GM19099 (cell line): ENCODE measurements around the gene NOXRED1.

Source experiments
- POLR2A ChIP-seq: IDR thresholded peaks from 3 replicates; pipeline ENCODE4 v1.6.1; 2011; ENCODE audit warnings: low read depth; ENCODE audit not compliant: insufficient read length; ENCODE audit errors: extremely low read depth

Gene NOXRED1

DNA sequence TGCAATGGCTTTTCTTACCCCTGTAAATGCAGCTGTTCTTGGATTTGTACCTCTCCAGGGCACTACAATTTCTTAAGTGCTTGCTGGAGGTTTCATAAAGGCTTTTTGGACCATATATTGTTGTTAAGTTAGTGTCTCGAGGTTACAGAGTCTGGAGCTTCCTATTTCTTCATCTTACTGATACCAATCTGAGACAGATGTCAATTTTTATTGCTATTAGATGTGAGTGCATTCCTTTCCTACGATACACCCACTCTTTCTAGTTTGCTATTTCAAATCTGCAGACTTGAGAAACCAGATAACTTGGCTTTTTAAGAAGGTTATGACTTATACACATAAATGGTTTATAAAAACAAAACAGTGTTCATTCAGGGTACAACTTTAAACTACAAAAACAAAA, 2.1 kb downstream of the NOXRED1 start:
- no peak for TF ChIP-seq POLR2A

DNA sequence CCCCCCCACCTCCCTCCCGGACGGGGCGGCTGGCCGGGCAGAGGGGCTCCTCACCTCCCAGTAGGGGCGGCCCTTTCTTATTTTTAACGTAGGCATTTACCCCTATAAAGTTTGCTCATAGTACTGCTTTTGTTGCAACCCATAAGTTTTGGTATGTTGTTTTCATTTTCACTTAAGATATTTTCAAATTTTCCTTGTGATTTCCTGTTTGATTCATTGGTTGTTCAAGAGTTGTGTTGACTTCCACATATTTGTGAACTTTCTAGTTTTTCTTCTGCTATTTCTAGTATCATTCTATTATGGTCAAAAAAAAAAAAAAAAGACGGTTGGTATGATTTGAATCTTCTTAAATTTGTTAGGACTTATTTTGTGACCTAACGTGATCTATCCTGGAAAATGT, 6.5 kb downstream of the NOXRED1 start:
- no peak for TF ChIP-seq POLR2A

DNA sequence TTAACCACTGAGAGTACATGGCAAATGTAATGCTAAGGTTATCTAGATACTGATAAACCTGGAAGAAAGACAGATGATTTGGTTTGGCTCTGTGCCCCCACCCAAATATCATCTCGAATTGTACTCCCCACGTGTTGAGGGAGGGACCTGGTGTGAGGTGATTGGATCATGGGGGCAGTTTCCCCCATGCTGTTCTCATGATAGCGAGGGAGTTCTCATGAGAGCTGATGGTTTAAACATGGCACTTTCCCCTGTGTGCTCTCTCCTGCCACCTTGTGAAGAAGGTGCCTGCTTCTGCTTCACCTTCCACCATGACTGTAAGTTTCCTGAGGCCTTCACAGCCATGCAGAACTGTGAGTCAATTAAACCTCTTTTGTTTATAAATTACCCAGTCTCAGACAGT, 14.2 kb downstream of the NOXRED1 start:
- TF ChIP-seq POLR2A: no peak

DNA sequence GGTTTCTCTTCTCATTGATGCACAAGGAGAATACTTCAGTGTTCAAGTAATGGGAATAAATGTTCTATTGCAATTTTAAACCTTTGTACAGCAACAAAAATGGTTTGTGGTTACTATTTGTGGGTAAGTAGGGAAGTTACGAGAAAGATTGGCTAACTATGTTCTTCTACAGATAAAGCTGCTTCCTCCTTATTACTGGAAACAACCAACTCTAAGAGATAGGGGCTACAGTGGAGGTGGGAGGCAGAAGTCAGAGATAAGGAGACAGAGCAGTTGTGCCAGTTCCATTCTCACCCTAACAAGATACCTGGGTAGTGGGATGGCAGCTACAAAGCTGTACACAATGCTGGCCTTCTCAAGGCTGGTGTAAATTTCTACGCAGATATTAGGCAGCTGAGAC, 16.2 kb downstream of the NOXRED1 start:
- TF ChIP-seq POLR2A: no peak

DNA sequence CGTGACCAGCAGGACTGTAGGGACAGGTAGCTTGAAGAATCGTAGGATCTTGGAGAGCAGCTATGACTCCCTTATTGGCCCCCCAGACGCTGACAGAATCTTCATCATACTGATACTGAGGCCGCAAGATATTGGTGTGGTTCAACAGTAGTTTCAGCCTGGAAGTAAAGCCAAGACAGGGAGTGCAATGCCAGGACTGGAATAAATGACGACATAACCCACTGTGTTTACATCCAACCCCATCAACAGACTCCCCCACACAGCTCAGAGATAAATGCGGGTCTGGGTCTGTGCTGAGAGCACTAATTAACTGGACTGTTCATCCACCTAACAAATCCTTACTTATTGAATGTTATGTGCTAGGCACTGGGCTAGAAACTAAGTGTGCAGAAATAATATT, 16.6 kb downstream of the NOXRED1 start:
- TF ChIP-seq POLR2A: no peak

DNA sequence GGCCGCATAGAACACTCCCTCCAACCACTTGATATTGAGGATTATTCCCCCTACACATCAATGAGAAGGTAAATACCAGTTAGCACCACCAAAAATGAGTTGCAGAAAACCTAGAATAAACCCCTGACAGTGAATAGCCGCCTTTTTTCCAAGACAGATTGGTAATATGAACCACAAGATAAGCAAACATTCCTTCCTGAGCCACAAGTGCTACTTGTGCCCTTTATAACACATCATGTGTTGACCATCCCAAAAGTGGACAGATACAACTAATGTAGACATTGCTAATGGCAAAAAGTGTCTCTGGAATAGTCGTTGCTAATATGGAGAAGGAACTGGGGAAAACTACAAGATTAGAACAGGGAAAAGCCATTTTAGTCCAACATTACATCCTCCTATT, 17.2 kb downstream of the NOXRED1 start:
- TF ChIP-seq POLR2A: no peak

DNA sequence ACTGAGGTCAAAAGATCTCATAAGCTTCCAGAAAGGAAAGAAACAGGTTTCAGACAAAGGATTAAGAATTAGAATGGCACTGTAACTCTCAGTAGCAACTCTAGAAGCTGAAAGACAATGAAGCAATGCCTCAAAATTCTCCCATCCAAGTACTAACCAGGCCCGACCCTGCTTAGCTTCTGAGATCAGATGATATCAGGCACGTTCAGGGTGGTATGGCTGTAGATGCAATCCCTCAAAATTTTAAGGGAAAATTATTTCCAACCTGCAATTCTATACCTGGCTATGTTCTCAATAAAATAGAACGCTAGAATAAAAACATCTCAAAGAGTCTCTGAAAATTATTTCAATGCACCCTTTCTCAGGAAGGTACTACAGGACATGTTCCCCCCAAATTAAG, 19.6 kb downstream of the NOXRED1 start:
- no peak for TF ChIP-seq POLR2A

DNA sequence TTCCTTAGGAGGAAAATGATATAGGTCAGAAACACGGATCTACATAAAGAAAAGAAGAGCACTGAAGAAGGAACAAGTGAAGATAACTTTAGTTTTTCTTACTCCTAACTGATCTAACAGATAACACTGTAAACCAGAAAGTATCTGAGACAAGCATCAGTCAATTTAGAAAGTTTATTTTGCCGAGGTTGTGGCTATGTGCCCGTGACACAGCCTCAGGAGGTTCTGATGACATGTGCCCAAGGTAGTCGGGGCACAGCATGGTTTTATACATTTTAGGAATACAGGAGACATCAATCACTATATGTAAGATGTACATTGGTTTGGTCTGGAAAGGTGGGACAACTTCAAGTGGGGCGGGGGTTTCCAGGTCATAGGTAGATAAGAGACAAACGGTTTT, 23.1 kb downstream of the NOXRED1 start:
- TF ChIP-seq POLR2A: no peak

DNA sequence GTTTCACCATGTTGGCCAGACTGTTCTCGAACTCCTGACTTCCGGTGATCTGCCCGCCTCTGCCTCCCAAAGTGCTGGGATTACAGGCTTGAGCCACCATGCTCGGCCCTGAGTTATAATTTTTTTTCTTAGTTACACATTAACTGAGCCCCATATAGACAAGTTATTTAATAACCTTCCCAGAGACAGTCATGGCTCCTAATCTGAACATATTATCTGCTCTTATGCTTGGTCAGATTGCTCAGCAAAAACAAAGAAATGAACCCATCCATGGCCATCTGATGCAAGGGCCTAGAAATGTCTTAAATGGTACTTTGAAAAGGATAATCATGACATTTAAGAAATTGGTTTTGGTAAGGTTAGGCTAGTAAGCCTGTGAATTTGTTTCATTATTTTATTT, 33.1 kb downstream of the NOXRED1 start:
- no peak for TF ChIP-seq POLR2A

DNA sequence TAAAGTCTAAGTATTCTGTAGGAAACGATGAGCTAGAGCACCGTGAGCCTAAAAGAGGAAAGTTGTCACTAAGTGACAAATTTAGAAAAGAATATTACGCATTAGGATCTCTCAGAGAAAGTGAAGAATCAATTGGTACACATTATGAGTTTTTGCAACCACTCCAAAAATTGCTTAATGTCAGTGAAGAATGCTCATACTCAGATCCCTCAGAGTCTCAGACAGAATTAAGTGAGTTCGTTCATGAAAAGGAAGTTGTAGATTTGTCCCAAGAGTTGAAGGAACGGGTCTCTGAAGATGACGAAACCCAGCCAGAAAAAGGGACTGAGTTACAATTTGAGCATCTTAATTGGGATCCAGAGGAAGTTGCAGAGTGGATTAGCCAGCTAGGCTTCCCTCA, 44.6 kb downstream of the NOXRED1 start:
- TF ChIP-seq POLR2A: no peak

DNA sequence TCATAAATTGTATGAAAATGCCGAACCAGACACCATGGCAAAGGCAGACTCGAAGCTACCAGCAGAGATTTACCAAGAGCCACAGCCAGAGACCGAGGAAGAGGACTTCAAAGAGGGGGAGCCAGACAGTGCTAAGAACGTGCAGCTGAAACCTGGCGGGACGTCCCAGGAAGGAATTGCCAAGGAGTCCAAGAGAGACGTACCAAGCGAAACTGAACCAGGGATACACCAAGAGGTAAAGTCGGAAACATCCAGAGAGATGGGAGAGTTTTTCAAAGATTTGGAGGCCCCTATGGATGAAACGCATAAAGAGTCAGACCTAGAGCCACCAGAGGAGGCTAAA, 45.9 kb downstream of the NOXRED1 start:
- TF ChIP-seq POLR2A: no peak

DNA sequence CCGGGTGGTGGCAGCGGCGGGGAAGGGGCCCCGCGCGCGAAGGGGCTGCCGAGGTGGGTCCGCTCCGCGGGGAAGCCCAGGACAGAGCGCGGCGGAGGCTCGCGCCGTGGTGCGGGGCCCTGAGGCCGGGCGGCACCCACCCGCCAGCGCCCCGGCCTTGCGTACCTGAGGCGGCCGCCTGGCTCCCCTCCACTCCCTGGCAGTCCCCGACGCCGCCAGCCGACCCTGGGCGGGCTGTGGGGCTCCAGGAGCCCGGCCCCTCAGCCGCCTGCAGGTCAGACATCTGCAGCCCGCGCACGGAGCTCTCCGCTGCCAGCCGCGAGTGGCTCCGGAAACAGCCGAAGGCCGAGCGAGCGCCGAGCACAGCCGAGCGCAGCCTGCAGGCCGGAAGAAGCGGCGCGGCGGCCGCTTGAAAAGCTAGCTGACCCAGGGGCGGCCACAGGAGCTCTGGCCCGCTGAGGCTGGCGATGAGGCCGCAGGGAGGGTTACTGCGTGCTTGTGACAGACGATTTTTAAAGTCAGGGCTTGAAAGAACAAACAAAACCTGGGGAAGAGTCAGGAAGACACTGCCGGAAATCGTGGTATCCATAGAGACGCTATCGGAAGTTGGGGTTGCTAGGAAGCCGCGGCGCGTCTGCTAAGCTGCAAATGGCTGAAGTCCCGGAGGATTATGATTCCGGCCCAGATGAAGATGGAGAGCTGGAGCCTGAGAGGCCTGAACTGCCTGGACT, 46.4 kb downstream of the NOXRED1 start, which contains the start of the genes SAMD15 and TMED8:
Gene SAMD15, plus strand, starts transcription at position 609 of the 731 bp plus-strand sequence. Its CDS starts 40 bp downstream, at position 649.
Gene TMED8, minus strand, starts transcription at position 324 of the 731 bp plus-strand sequence. Its CDS starts 41 bp downstream, at position 283.
- TF ChIP-seq POLR2A: peak; percentile 64

DNA sequence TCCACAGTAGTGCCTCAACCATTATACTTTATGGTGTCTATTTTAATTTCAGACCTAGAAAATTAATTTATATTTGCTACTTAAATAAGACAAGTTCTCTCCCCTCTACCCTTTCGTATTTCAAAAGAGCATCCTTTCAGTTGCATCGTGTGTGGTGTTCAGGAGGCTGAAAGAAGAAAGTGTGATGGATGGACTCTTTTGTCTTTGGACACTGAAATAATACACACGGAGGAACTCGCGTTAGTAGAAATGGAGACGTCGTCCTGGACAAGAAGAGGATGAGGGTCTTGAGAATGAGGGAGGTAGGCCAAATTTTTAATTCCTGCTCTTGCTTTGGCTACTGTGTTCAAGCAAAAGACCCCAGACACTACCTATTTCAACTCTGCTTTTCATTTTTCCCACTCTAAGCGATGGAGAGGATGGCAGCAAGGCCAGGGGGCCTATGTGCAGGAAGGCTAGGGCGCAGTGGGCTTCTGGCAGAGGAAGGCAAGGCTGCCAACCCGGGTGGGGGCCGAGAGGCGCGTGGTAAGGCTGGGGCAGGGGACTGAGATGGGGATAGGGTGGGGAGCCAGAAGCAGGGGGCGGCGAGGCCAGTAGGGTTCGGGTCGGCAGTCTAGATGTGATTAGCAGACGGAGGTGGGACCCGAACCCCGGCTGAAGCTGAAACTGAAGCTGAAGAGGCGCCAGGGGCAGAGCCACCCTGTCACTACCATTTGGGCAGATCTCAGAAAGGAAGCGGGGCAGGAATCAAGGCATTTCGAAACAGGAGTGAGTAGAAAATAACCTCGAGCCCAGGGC, 47.2 kb downstream of the NOXRED1 start:
- TF ChIP-seq POLR2A: no peak

DNA sequence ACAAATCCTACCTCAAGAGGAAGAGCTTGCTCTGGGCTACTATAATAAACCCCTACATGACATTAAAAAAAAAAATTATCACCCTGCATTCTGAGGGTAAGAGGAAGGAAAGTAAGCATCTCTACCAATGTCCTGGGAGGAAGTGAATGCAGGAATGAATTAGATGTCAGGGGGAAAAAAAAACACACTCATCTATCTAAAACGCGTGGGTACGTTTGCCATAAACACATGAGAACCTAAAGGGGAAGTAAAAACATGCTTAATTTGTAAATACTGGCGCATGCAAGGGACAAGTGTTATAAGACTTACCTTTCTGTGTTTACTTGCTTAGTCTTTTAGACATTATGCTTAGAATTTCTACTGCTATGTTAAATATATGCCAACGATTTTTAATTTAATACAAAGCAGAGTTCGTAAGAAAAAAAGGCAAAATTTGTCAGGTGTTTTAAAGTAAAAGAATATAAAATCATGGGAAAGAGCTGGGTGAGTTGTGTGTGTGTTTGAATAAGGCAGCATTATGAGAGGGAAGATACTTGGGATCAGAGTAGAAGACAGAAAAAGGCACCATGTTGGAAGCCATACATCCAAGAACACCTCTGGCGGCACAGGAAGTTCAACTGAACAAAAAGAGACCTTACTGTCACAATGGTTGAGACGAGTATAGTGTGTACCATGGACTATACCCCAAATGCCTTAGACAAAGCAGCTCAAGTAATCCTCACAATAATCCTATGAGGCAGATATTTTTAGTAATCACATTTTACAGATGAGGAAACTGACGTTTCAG, 48.0 kb downstream of the NOXRED1 start:
- TF ChIP-seq POLR2A: no peak

DNA sequence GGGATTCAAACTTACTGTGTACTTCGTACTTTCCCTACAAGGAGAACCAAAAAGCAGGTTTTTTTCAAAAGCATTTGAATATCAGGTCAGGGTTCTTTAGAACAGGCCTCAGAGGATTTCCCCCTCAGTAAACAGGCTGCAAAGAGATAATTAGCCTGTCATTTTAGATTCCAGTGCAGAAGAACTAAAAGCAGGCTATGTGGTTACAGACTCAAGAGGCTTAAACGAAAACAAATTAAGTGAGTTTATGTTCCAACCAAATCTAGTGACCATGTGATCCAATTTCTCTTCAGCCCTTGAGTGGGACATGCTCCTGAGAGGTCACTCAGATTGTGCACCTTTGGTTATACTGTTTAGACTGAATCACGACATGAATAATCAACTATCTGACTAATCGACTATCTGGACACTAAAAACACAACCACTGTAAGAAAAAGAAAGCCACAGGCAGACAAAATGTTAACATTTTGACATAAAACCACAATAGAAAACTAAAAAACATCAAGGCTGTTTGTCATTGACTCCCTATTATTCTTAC, 51.0 kb downstream of the NOXRED1 start:
- TF ChIP-seq POLR2A: peak; percentile 32
